ENCODE data around the gene THADA. TPM values are rescaled to one million over a fixed set of nuclear protein-coding genes. Genes with fewer than 3 reads are reported as not detected.

The THADA gene
- total RNA-seq, 2 donors from 2014 or later = 41.1 to 54.3 TPM

DNA sequence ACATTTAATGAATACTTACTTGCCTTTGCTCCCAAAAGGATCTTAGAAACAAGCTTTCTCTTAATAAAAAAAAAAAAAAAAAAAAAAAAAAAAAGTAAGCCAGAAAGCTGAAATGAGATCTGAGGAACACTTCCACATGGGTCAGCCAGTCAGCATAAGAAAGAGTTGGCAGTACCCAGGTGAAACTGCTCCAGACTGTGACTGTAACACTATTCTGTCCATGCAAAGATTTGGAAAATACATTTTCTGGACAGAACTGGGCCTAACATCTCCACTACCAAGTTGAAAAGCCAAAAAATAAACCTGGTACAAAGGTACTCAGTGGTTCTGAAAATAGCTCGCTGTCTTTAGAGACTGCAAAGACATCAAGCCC is 135.7 kb downstream of the THADA start:
- H3K4me3 ChIP-seq = no peak overlapping the region
- intact Hi-C loops (cut with DNase I) = loop anchor here (5.0 kb wide), 1 partner anchor 48 kb away; no protein-coding TSS in a partner anchor
- H3K27ac ChIP-seq = peak overlapping the region in 1 of 2 donors; percentile 16
- H3K27me3 ChIP-seq (replicated peaks; ENCODE audit: insufficient read depth) = no peaks in the 10 kb centered on the region
- WGBS = 58% methylated on average over 1 of the region's 1 CpG
- no peaks in the 10 kb centered on the region for H3K9me3 ChIP-seq
- H3K36me3 ChIP-seq = no peaks in the 10 kb centered on the region
- no peak for DNase-seq (ENCODE audit: low spot score)
- peaks cover 5% of the 10 kb centered on the region for H3K4me1 ChIP-seq (replicated peaks)
- TF ChIP-seq CTCF (IDR thresholded peaks at IDR 0.05) = no peak
- no peak for TF ChIP-seq POLR2A (IDR thresholded peaks at IDR 0.05)
- no peak for TF ChIP-seq POLR2AphosphoS5 (IDR thresholded peaks at IDR 0.05)

DNA sequence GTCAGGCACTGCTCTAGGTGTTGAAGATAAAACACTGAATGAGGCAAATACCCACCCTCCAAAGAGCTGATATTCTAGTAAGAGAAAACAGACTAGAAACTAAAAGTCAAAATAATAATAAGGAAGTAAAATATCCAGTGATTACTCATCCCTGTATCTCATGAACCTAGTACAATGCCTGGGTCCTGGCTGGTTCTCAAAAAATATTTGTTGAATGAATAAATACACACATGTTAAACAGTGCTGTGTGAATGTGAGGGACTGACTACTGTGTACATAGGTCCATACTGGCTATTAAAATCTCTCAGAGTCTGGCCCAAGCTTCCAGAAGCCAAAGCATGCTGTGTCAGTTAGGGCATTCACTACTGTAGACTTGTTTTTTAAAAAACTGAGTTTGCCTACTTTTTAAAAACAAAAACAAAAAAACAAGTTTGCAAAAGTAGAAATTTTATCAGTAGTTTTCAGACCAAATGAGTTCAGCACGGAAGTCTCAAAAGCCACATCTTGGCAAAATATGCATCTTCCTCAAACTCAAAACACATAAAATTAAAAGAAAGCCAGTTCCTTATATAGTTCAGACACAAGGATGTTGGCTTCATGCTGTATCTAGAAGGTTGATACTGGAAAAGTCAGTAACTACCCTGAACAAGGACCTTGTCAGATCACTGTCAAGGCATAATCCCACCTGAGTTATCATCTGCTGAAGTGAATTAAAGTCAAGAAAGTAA is 136.2 kb downstream of the THADA start:
- no peak for DNase-seq (ENCODE audit: low spot score)
- no peak for TF ChIP-seq CTCF (IDR thresholded peaks at IDR 0.05)
- no peak for TF ChIP-seq POLR2A (IDR thresholded peaks at IDR 0.05)
- TF ChIP-seq POLR2AphosphoS5 (IDR thresholded peaks at IDR 0.05) = peak; percentile 6
- peak overlapping the region in 1 of 2 donors; percentile 11 for H3K27ac ChIP-seq
- no peaks in the 10 kb centered on the region for H3K36me3 ChIP-seq
- no peaks in the 10 kb centered on the region for H3K9me3 ChIP-seq
- peaks cover 5% of the 10 kb centered on the region for H3K4me1 ChIP-seq (replicated peaks)
- 23% methylated on average over 1 of the region's 1 CpG for WGBS
- intact Hi-C loops (cut with DNase I) = loop anchor here (5.0 kb wide), 1 partner anchor 47 kb away; no protein-coding TSS in a partner anchor
- H3K4me3 ChIP-seq = no peak overlapping the region
- no peaks in the 10 kb centered on the region for H3K27me3 ChIP-seq (replicated peaks; ENCODE audit: insufficient read depth)

GRCh38 chr2:43458014-43458628 is 137.7 kb downstream of the THADA start:
- H3K4me1 ChIP-seq (replicated peaks) = peaks cover 5% of the 10 kb centered on the region
- intact Hi-C loops (cut with DNase I) = no loop called here
- H3K27ac ChIP-seq = peak overlapping the region; percentile 0 to 5
- DNase-seq (ENCODE audit: low spot score) = no peak
- TF ChIP-seq POLR2A (IDR thresholded peaks at IDR 0.05) (no peak), POLR2AphosphoS5 (IDR thresholded peaks at IDR 0.05) (no peak), CTCF (IDR thresholded peaks at IDR 0.05) (no peak)
- WGBS = 62% methylated on average over 4 of the region's 4 CpGs
- H3K9me3 ChIP-seq = no peaks in the 10 kb centered on the region
- H3K36me3 ChIP-seq = no peaks in the 10 kb centered on the region
- H3K27me3 ChIP-seq (replicated peaks; ENCODE audit: insufficient read depth) = no peaks in the 10 kb centered on the region
- no peak overlapping the region for H3K4me3 ChIP-seq

- no peaks in the 10 kb centered on the region for H3K27me3 ChIP-seq (replicated peaks; ENCODE audit: insufficient read depth)
- H3K4me1 ChIP-seq (replicated peaks) = peaks cover 14% of the 10 kb centered on the region
- no peaks in the 10 kb centered on the region for H3K9me3 ChIP-seq
- no peak for DNase-seq (ENCODE audit: low spot score)
- no peak overlapping the region for H3K4me3 ChIP-seq
- TF ChIP-seq POLR2AphosphoS5 (IDR thresholded peaks at IDR 0.05) (peak; percentile 12), CTCF (IDR thresholded peaks at IDR 0.05) (no peak), POLR2A (IDR thresholded peaks at IDR 0.05) (no peak)
- WGBS = 47% methylated on average over 6 of the region's 6 CpGs
- intact Hi-C loops (cut with DNase I) = no loop called here
- H3K36me3 ChIP-seq = no peaks in the 10 kb centered on the region
- no peak overlapping the region for H3K27ac ChIP-seq
Measured at GRCh38 chr2:43455731-43456642, 139.9 kb downstream of the THADA start.
